HCT116 (cell line): ENCODE data around the gene FAM114A1. TPM values are rescaled to one million over a fixed set of nuclear protein-coding genes. Genes with fewer than 3 reads are reported as not detected.

Experiments
- ATAC-seq: fragments of 200-7000 bp; cut with Tn5 transposase; 2 replicates; pipeline ENCODE4 v1.9.1; 2020; ENCODE audit warnings: mild to moderate bottlenecking, moderate library complexity
- BruUV-seq: library from RNA; stranded (reverse); fragments of 400-500 nt; replicated peaks from 2 replicates; lab custom pipeline; 2021; lab: Mats Ljungman, UMichigan
- CTCF ChIA-PET: fragments of 300-600 bp; sonication (Branson Sonifier 250); formaldehyde crosslinking; loops from one replicate; lab custom pipeline; 2021; ENCODE audit warnings: antibody characterized with exemption; lab: Charles Lee
- POLR2A ChIA-PET: fragments of 300-600, 350-600 bp; sonication (Branson Sonifier 250); formaldehyde crosslinking; loops from one replicate; lab custom pipeline; 2021; ENCODE audit warnings: antibody characterized with exemption; lab: Charles Lee
- RAD21 ChIA-PET, 2 experiments: fragments of 300-600 bp; sonication (Branson Sonifier 250); formaldehyde crosslinking; loops; one replicate each; lab custom pipeline; 2023; ENCODE audit warnings: low total read pairs in 2 of 2; ENCODE audit not compliant: uncharacterized antibody in 2 of 2, unreplicated experiment in 2 of 2, low non-redundant PET in 1 of 2; lab: Charles Lee
- DNase-seq: peaks from one replicate; pipeline ENCODE4 v3.0.0-alpha.2; 2010; ENCODE audit warnings: low read depth, low spot score
- H2AFZ ChIP-seq: fragments of 200-600 bp; shearing (Covaris generic), sonication (generic); 2 replicates; pipeline ENCODE4 v1.6.1; 2017; ENCODE audit warnings: low read depth, mixed run types, mixed read lengths, antibody characterized with exemption, low read length; ENCODE audit not compliant: poor library complexity, severe bottlenecking
- H3K27ac ChIP-seq: 2 replicates; pipeline ENCODE4 v1.5.1; 2012; ENCODE audit warnings: low read depth, low read length
- H3K27me3 ChIP-seq: fragments of 200-600 bp; sonication (generic); 2 replicates; pipeline ENCODE4 v1.6.1; 2016; ENCODE audit warnings: mixed run types, low read length, mixed read lengths; ENCODE audit not compliant: insufficient read depth
- H3K36me3 ChIP-seq, 2 experiments: fragments of 200-500 bp in 1 of 2; fragments of 200-600 bp in 1 of 2; sonication (Bioruptor generic) in 1 of 2; sonication (generic) in 1 of 2; 2 replicates each; pipeline versions ENCODE4 v1.5.1 to v1.6.1; 2014 to 2016; ENCODE audit warnings: low read length in 2 of 2, inconsistent platforms in 1 of 2, mixed read lengths in 1 of 2, mixed run types in 1 of 2; ENCODE audit not compliant: insufficient read depth in 2 of 2, control insufficient read depth in 1 of 2
- H3K4me1 ChIP-seq, 2 experiments: fragments of 200-600 bp in 1 of 2; sonication (generic) in 1 of 2; 2 replicates each; pipeline versions ENCODE4 v1.5.1 to v1.6.1; 2012 to 2017; ENCODE audit warnings: low read length in 2 of 2, inconsistent platforms in 1 of 2, mild to moderate bottlenecking in 1 of 2, mixed read lengths in 1 of 2, mixed run types in 1 of 2, moderate library complexity in 1 of 2; ENCODE audit not compliant: insufficient read depth in 2 of 2, control insufficient read depth in 1 of 2
- H3K4me2 ChIP-seq: fragments of 200-600 bp; sonication (generic); 2 replicates; pipeline ENCODE4 v1.6.1; 2017; ENCODE audit warnings: mixed run types, low read length, mixed read lengths
- H3K4me3 ChIP-seq, 2 experiments: fragments of 200-600 bp in 1 of 2; sonication (generic) in 1 of 2; replicated peaks in 1 of 2; 2 replicates each; pipeline ENCODE4 v1.5.1; 2011 to 2016; ENCODE audit warnings: low read length in 2 of 2, control low read depth in 1 of 2, low read depth in 1 of 2, mild to moderate bottlenecking in 1 of 2, mixed read lengths in 1 of 2, mixed run types in 1 of 2
- H3K79me2 ChIP-seq: fragments of 200-600 bp; sonication (generic); 2 replicates; pipeline ENCODE4 v1.6.1; 2017; ENCODE audit warnings: mild to moderate bottlenecking, mixed run types, low read length, moderate library complexity, mixed read lengths; ENCODE audit not compliant: insufficient read depth
- H3K9ac ChIP-seq: fragments of 200-600 bp; sonication (generic); 2 replicates; pipeline ENCODE4 v1.6.1; 2016; ENCODE audit warnings: low read length, mixed read lengths
- H3K9me2 ChIP-seq: fragments of 200-600 bp; sonication (generic), shearing (Covaris generic); 2 replicates; pipeline ENCODE4 v1.6.1; 2017; ENCODE audit warnings: mixed run types, mild to moderate bottlenecking, moderate library complexity; ENCODE audit not compliant: insufficient read depth
- H3K9me3 ChIP-seq, 2 experiments: fragments of 200-500 bp in 1 of 2; fragments of 200-600 bp in 1 of 2; sonication (Bioruptor generic) in 1 of 2; sonication (generic) in 1 of 2; 2 replicates each; pipeline ENCODE4 v1.6.1; 2014 to 2017; ENCODE audit warnings: low read length in 2 of 2, mixed read lengths in 2 of 2, inconsistent platforms in 1 of 2, low read depth in 1 of 2, mild to moderate bottlenecking in 1 of 2, mixed run types in 1 of 2, moderate library complexity in 1 of 2; ENCODE audit not compliant: control insufficient read depth in 1 of 2, insufficient read depth in 1 of 2
- H4K20me1 ChIP-seq: fragments of 200-600 bp; sonication (generic), shearing (Covaris generic); 2 replicates; pipeline ENCODE4 v1.6.1; 2017; ENCODE audit warnings: mixed run types, mild to moderate bottlenecking, moderate library complexity; ENCODE audit not compliant: insufficient read depth
- CEBPB ChIP-seq: IDR thresholded peaks from 2 replicates; pipeline ENCODE4 v1.6.1; 2012; ENCODE audit warnings: low read depth
- EGR1 ChIP-seq: IDR thresholded peaks from 2 replicates; pipeline ENCODE4 v1.6.1; 2012; ENCODE audit warnings: low read depth
- ELF1 ChIP-seq: IDR thresholded peaks from 2 replicates; pipeline ENCODE4 v1.6.1; 2012; ENCODE audit warnings: low read depth, borderline replicate concordance
- RAD21 ChIP-seq: IDR thresholded peaks from 2 replicates; pipeline ENCODE4 v1.6.1; 2012; ENCODE audit warnings: low read depth, mild to moderate bottlenecking
- SIN3A ChIP-seq: IDR thresholded peaks from 2 replicates; pipeline ENCODE4 v1.6.1; 2012; ENCODE audit warnings: low read depth
- SRF ChIP-seq: IDR thresholded peaks from 2 replicates; pipeline ENCODE4 v1.6.1; 2012; ENCODE audit warnings: low read depth
- ZFX ChIP-seq: fragments of 450-650 bp; IDR thresholded peaks from 2 replicates; pipeline ENCODE4 v1.6.1; 2017
- intact Hi-C: fragments of 100-400 bp; cut with micrococcal nuclease; formaldehyde crosslinking; loops from 2 replicates; pipeline ENCODE4 v1.10.0; 2022
- total RNA-seq: library from RNA; stranded (reverse); gene quantifications from one replicate; pipeline ENCODE4 v1.2.1, GENCODE V29; 2021; ENCODE audit not compliant: unreplicated experiment
- TF ChIP-seq, protein P1 (sequence below): IDR thresholded peaks from 2 replicates; pipeline ENCODE4 v1.6.1; 2012

FAM114A1 gene
- total RNA-seq, 1 experiment from 2014 or later = 35.6 TPM

DNA sequence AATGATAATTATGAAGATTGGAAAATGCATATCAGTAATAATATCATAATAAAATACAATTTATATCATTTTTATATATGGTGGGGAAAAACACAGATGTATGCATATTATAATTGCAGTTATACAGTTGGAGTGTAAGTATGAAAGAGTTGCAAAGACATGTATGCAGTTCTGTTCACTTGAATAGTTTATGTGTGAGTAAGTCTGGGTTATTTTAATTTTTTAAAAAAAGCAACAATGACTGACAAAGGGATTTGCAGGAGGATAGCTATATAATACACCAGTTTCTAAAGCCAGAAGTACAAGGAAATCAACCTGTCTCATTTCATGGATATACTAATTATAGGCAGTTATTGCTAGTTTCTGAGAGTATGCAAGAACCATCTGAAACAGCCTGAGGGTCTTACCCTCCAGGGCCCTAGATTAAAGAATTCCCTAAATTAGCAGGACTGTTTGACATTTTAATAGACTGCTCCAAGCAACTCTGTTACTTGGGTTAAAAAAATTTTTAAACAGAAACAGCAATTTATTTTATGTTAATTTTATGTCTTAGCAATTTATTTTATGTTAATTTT lies 40.2 kb downstream of the FAM114A1 start:
- no peaks in the 10 kb centered on the region for H3K9me2 ChIP-seq
- DNase-seq (no peak), ATAC-seq (no peak)
- ChIA-PET RAD21 (no interaction called here), CTCF (no interaction called here), POLR2A (no interaction called here)
- intact Hi-C loops = no loop called here
- no peak overlapping the region for H3K4me3 ChIP-seq
- no TSS peak for BruUV-seq
- no peaks in the 10 kb centered on the region for H3K79me2 ChIP-seq
- H3K9ac ChIP-seq = no peak overlapping the region
- H3K9me3 ChIP-seq = no peaks in the 10 kb centered on the region
- H3K27me3 ChIP-seq = no peaks in the 10 kb centered on the region
- H3K4me1 ChIP-seq = no peaks in the 10 kb centered on the region
- no peak overlapping the region for H3K27ac ChIP-seq
- TF ChIP-seq ELF1 (no peak), ZFX (no peak), CEBPB (no peak), EGR1 (no peak), RAD21 (no peak), SIN3A (no peak), SRF (no peak)
- TF ChIP-seq, protein P1, sequence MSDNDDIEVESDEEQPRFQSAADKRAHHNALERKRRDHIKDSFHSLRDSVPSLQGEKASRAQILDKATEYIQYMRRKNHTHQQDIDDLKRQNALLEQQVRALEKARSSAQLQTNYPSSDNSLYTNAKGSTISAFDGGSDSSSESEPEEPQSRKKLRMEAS = no peak
- no peaks in the 10 kb centered on the region for H4K20me1 ChIP-seq
- H3K4me2 ChIP-seq = no peak overlapping the region
- peaks cover 2 to 6% of the 10 kb centered on the region in 2 experiments; a peak in 3 of 4 replicates for H3K36me3 ChIP-seq
- H2AFZ ChIP-seq = no peak overlapping the region

- Histone ChIP-seq H3K4me1 (no peaks in the 10 kb centered on the region), H3K79me2 (no peaks in the 10 kb centered on the region), H4K20me1 (no peaks in the 10 kb centered on the region), H3K4me2 (no peak overlapping the region), H3K9me3 (no peaks in the 10 kb centered on the region), H3K9ac (no peak overlapping the region), H3K4me3 (no peak overlapping the region), H2AFZ (no peak overlapping the region), H3K36me3 (peaks cover 2 to 6% of the 10 kb centered on the region in 2 experiments; a peak in 3 of 4 replicates), H3K9me2 (no peaks in the 10 kb centered on the region), H3K27ac (no peak overlapping the region), H3K27me3 (no peaks in the 10 kb centered on the region)
- ChIA-PET RAD21 (no interaction called here), POLR2A (no interaction called here), CTCF (no interaction called here)
- no peak for DNase-seq
- intact Hi-C loops = no loop called here
- TF ChIP-seq EGR1 (no peak), SRF (no peak)
- ATAC-seq = no peak
- BruUV-seq = no TSS peak
Observed at GRCh38 chr4:38909015-38909414, 41.4 kb downstream of the FAM114A1 start.
